ENCODE measurements around the gene HES5.

Gene HES5

DNA sequence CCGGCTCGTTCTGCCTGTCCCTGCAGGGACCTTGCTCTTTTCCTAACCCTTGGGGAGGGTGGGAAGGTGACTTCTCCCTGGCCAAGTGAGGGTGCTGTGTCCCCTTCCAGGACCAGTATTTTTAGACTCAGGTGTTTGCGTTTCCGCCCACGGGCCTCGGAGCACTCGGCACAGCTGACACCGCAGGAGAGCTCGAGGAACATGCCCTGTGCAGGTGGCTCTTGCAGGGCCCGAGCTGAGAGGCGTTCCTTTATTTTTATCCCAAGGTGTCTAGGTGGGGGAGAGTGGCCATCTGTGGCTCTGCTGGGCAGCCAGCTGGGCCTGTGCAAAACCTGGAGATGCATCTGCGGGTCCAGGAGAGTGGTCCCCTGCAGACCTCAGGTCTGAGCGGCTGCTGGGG, 38.0 kb downstream of the HES5 start:
- no peak overlapping the region for H3K4me3 ChIP-seq (ENCODE audit: low read depth, low read length)
- no peak for DNase-seq (ENCODE audit: low read depth)

DNA sequence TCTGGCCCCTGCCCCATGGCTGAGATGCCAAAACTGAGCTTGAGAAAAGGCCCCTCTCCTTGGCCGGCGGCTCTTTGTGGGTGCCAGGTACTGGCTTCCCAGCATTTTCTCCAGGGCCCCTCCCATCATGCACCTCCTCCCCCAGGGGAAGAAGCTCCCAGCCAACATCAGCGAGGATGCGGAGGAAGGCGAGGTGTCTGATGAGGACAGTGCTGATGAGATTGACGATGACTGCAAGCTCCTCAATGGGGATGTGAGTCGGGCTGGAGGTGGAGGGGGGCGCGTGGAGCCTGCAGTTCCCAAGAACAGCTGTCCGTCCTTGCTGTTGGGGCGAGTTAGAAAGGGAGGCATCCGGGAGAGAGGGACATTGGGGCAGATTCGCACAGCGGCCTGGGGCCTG, 40.4 kb downstream of the HES5 start:
- DNase-seq (ENCODE audit: low read depth), result no peak
- no peak overlapping the region for H3K4me3 ChIP-seq (ENCODE audit: low read depth, low read length)

DNA sequence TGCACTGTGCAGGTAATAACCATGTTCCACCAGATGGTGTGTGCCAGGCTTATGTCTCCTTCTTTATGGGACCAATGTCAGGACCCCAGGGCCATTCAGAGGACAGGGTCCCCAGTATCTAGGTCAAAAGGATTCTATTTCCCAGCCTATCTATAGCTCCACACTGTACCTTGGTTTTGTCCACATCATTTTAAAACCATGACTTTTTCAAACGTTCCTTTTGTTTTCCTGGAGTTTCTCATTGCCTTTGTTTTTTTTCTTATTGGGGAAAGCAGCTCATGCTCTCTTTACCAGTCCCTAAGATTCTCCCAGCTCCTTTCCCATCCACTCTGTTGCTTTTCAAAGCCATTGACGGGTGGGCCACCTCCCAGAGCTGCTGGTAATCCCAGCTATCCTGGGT, 41.4 kb downstream of the HES5 start:
- no peak overlapping the region for H3K4me3 ChIP-seq (ENCODE audit: low read depth, low read length)
- no peak for DNase-seq (ENCODE audit: low read depth)

DNA sequence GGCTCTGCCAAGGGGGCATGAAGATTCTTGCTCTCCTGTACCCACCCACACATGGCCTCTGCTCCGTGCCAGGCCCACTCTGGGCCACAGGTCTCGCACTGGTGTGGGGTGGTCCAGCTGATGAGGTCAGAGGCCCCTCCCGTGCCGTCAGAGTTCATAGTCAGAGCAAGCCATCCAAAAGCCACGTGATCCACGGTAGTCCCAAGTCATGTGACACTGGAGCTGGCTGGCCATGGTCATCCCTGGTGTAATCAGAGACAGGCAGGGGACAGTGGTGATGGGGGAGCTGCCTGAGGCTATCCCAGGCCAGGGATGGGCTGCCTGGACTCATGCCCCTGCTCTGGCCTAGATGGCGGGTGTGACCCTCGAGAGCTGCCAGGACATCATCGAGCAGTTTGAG, 43.5 kb downstream of the HES5 start:
- no peak overlapping the region for H3K4me3 ChIP-seq (ENCODE audit: low read depth, low read length)
- no peak for DNase-seq (ENCODE audit: low read depth)

DNA sequence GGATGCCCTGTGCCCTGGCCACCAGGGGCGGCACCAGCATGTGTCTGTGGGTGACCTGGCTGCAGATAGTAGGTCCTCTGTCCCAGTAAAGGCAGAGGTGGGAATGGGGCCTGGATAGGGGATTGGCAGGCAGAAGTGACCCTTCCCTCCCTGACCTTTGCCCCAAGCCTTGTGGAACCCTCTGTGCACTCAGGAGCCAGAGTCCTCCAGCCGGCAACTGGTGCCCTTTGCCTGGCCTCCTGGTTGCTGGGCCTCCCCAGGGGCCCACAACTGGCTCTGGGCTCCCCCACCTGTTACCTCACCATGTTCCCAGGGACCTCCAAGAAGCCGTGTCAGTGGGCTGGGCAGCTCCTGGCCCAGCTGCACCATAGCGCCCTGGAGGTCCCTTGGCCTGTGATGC, 44.0 kb downstream of the HES5 start:
- no peak for DNase-seq (ENCODE audit: low read depth)
- H3K4me3 ChIP-seq (ENCODE audit: low read depth, low read length), result no peak overlapping the region

DNA sequence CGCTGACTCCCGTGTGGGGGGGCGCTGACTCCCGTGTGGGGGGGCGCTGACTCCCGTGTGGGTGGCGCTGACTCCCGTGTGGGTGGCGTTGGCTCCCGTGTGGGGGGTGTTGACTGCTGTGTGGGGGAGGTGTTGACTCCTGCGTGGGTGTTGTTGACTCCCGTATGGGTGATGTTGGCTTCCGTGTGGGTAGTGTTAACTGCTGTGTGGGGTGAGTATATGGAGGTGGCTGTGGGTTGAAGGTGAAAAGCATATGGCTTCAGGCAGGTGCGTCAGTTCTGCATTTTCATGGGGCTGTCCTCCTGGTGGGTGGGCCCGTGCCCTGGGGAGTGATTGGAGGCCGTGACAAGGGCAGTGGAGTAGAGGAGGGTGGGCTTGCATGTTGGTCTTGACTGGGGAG, 46.1 kb downstream of the HES5 start:
- DNase-seq (ENCODE audit: low read depth), result no peak
- no peak overlapping the region for H3K4me3 ChIP-seq (ENCODE audit: low read depth, low read length)

DNA sequence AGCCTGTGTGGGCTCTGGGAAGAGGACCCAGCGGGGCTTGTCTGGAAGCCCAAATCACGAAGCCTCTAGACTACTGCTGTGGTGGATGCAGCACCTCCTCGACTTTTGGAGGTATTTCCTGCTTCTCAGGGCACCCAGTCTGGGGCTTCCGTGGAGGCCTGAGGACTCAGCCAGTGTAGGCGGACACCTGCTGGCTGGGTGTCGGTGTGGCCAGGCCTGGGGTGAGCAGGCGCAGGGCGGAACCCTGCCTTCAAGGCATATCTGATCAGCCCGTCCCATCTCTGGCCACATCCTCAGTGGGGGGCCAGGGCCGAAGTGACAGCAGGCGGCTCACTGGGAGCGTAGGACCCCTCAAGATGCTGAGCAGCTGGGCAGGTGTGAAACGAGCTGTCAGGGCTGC, 47.0 kb downstream of the HES5 start:
- no peak for DNase-seq (ENCODE audit: low read depth)
- H3K4me3 ChIP-seq (ENCODE audit: low read depth, low read length), result no peak overlapping the region

DNA sequence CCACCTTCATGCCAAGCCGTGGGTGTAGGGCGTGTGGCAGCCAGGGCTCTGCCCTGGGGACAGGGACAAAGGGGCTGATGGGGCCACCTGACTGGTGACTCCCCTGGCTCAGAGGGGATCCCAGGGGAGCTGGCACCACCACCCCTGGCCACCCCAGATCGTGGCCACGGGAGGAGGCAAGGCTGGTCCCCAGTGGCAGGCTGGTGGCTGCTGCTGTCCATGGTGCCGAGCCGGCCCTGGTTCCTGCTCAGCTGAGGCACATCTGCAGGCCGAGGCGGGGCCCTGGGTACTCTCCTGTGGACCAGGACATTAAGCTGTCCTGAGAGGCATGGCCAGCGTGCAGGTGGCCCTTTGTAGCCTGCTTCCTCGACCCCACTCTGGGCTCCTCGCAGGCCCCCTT, 47.5 kb downstream of the HES5 start:
- no peak for DNase-seq (ENCODE audit: low read depth)

DNA sequence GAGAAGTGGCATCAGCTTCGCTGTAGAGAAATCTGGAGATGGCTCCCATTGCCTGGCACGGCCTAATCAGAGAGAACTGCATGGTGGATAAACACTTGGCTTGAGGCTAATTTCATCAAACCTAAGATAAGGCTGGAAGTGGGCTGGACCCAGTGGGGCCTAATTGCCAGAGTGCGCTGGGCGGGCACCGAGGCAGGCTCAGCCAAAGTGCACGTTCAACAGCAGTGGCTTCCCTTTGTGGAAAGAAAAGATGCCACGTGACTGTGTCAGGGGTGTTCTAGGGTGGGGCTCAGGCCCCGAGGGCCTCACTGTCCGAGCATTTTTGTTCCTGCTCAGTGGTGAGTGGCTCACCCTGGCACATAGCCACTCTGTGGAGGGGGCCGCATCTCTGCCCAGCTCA, 48.2 kb downstream of the HES5 start:
- no peak for DNase-seq (ENCODE audit: low read depth)
- no peak overlapping the region for H3K4me3 ChIP-seq (ENCODE audit: low read depth, low read length)

More for the DNA sequence above, 47.5 kb downstream of the HES5 start:
- no peak overlapping the region for H3K4me3 ChIP-seq (ENCODE audit: low read depth, low read length)

DNA sequence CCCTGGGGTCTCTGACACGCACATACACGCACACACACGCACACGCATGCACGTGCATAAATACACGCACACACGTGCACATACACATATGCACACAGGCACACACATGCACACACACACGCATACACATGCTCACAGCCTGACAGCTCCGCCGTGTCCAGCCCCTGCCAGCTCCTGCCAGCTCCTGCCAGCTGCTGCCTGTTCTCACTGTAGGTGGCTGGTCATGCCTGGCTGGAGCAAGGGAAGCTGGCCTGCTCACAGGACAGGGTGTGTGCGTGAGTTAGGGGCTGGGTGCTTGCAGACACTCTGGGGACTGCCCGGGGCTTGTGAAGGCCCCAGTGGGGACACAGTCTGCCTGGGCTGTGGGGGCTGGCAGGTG, 49.1 kb downstream of the HES5 start:
- no peak overlapping the region for H3K4me3 ChIP-seq (ENCODE audit: low read depth, low read length)
- no peak for DNase-seq (ENCODE audit: low read depth)

DNA sequence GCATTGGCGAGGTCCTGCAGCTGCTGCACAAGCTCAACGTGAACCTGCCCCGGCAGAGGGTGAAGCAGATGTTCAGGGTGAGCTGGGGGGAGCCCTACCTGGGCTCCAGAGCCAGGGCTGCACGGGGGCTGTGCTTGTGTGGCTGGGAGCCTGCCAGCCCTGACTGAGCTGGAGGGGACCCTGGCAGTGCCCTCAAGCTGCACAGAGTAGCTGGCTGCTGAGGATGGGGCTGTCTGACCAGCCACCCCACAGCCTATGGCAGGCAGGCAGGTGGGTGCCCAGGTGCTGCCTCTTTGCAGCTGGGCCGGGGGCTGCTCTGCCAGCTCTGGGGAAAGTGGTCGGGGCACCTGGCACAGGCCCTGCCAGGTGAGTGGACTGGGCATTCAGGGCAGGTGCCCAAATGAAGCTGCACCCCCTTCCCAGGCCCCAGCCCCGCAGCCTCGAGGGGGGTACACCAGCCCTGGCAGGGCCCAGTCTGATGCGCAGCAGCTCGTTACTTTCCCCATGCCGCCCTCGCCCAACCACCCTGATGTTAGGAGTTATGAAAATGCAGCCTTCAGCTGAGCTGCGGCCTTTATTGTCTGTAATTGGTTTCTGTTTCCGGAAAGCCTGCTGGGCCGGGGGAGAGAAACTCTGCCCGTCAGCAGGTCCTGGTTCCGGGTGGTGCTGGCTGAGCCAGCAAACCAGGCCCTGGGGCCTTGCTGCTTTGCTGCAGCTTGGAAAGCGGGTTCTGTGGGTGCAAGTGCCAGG, 49.7 kb downstream of the HES5 start:
- no peak for DNase-seq (ENCODE audit: low read depth)
- H3K4me3 ChIP-seq (ENCODE audit: low read depth, low read length), result no peak overlapping the region

DNA sequence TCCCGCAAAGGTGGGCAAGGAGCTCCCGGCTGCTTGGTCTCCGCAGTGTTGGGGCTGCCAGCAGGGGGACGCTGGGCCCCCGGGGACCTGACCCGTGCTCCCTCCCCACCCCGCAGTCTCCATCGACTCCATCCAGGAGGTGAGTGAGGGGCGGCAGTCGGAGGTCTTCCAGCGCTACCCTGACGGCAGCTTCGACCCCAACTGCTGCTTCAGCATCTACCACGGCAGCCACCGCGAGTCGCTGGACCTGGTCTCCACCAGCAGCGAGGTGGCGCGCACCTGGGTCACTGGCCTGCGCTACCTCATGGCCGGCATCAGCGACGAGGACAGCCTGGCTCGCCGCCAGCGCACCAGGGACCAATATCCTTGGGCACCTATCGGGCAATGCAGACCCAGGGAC, 50.4 kb downstream of the HES5 start:
- DNase-seq (ENCODE audit: low read depth), result no peak
- H3K4me3 ChIP-seq (ENCODE audit: low read depth, low read length), result no peak overlapping the region

DNA sequence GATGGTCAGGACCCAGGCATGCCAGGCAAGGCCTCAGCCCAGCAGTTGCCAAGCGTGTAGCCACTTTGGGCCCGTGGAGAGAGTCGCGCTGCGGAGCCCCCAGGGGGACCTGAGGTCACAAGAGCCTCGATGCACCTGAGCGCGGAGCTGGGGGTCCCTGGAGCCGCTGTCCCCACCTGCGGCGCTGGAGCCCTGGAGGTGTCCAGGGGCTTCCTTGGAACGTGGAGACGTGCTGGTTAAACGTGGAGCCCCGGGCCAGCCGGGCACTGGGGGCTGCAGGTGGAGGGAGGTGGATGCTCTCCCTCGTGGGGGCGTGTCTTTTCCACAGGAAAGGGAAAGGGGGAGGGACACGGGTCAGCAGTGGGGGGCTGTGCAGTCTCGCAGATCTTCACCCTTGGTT, 50.9 kb downstream of the HES5 start:
- no peak overlapping the region for H3K4me3 ChIP-seq (ENCODE audit: low read depth, low read length)
- DNase-seq (ENCODE audit: low read depth), result no peak

All from skeletal muscle cell (primary cell).